ENCODE data around the gene CMTM8. TPM values are rescaled to one million over a fixed set of nuclear protein-coding genes. Genes with fewer than 3 reads are reported as not detected.

CMTM8 gene
- total RNA-seq, 2 donors from 2014 or later: 11.7 to 14.2 TPM

DNA sequence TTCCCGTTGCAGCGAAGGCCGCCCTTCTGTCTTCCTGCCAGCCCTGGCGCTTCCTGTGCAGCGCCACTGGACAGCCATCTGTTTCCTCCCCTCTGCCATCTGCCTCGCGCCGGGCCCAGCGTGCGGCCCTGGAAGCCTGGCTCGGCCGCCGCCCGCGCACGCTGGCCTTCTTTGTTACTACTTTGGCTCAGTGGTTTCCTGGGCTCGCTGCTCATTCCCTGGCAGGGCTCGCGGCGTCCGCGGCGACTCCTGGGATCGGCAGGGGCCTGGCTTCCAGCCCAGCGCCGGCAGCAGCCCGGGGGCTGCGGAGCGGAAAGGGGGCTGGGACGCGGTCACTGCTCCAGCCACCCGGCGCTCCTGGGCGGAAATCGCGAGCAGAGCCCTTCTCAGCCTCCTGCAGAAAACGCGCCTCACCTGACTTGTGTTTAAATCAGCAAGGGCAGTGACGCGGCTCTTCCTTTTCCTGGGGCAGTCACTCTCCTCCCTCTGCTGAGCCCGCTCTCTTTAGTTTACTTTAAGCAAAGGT is 163.1 kb downstream of the CMTM8 start:
- Histone ChIP-seq H3K9ac (ENCODE audit: low read depth in 2 of 2, low read length in 2 of 2) (peak overlapping the region; percentile 75 to 76), H3K4me1 (no peaks in the 10 kb centered on the region), H3K36me3 (no peaks in the 10 kb centered on the region), H3K9me3 (no peaks in the 10 kb centered on the region), H3K27me3 (no peaks in the 10 kb centered on the region), H3K4me3 (peak overlapping the region; percentile 44), H3K27ac (peak overlapping the region; percentile 78)
- TF ChIP-seq, protein P1, sequence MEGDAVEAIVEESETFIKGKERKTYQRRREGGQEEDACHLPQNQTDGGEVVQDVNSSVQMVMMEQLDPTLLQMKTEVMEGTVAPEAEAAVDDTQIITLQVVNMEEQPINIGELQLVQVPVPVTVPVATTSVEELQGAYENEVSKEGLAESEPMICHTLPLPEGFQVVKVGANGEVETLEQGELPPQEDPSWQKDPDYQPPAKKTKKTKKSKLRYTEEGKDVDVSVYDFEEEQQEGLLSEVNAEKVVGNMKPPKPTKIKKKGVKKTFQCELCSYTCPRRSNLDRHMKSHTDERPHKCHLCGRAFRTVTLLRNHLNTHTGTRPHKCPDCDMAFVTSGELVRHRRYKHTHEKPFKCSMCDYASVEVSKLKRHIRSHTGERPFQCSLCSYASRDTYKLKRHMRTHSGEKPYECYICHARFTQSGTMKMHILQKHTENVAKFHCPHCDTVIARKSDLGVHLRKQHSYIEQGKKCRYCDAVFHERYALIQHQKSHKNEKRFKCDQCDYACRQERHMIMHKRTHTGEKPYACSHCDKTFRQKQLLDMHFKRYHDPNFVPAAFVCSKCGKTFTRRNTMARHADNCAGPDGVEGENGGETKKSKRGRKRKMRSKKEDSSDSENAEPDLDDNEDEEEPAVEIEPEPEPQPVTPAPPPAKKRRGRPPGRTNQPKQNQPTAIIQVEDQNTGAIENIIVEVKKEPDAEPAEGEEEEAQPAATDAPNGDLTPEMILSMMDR (IDR thresholded peaks at IDR 0.05): no peak
- intact Hi-C loops (cut with DNase I): no loop called here
- DNase-seq: peak; percentile 76

DNA sequence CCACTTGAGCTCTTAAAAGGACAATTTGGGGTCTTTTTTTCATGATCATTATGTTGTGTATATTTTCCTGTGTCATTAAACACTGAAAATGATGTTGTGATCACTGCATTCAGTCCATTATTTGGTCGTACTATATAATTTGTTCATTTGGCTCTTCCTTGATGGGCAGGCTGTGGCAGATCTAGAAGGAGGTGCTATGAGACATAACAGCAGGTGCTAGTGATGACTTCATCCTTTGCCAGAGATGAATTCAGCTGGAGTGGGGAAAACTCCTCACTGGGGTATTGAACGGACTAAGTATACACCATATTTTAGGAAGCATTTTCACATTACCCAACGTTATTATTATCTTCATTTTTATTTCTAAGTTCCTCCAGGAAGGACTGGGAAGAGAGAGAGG is 165.2 kb downstream of the CMTM8 start:
- intact Hi-C loops (cut with DNase I): no loop called here
- TF ChIP-seq, protein P1 (IDR thresholded peaks at IDR 0.05): no peak
- DNase-seq: no peak
- Histone ChIP-seq H3K4me1 (no peaks in the 10 kb centered on the region), H3K9me3 (no peaks in the 10 kb centered on the region), H3K4me3 (no peak overlapping the region), H3K36me3 (no peaks in the 10 kb centered on the region), H3K27me3 (no peaks in the 10 kb centered on the region), H3K9ac (ENCODE audit: low read depth in 2 of 2, low read length in 2 of 2) (no peak overlapping the region), H3K27ac (no peak overlapping the region)

DNA sequence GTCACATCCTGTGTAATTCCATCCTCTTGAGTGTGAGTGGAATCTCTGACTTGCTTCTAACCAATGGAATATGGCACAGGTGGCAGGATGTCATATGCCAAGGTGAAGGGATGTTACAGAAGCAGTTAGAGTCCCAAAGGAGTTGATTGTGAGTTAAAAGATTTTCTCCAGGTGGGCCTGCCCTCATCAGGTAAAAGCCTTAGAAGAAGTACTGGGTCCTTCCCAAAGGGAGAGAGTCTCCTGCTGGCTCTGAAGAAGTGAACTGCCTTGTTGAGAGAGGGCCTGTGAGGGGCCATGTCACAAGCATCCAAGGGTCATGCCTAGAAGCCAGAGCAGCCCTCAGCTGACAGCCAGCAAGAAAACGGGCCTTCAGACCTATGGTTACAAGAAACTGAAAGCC is 166.2 kb downstream of the CMTM8 start:
- Histone ChIP-seq H3K9ac (ENCODE audit: low read depth in 2 of 2, low read length in 2 of 2) (no peak overlapping the region), H3K4me1 (no peaks in the 10 kb centered on the region), H3K9me3 (no peaks in the 10 kb centered on the region), H3K27ac (no peak overlapping the region), H3K4me3 (no peak overlapping the region), H3K27me3 (no peaks in the 10 kb centered on the region), H3K36me3 (no peaks in the 10 kb centered on the region)
- intact Hi-C loops (cut with DNase I): no loop called here
- no peak for DNase-seq
- TF ChIP-seq, protein P1 (IDR thresholded peaks at IDR 0.05): no peak

DNA sequence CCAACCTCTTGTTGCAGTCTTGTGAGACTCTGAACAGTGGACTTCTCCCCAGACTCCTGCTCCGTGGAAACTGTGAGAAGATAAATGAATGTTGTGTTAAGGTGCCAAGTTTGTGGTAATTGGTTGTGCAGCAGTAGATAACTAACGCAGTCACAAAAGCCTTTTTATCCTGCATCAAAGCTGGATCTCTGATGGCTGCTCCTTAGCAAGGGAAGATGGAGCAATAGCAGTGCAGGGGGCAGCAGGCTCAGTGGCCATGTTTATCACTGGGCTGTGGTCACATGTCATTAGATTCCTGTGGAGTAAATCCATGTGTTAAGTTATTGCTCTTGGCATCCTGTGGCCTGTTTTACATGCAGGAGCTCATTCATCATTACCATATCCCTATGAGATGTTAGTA is 166.7 kb downstream of the CMTM8 start:
- H3K9me3 ChIP-seq: no peaks in the 10 kb centered on the region
- no peak overlapping the region for H3K27ac ChIP-seq
- no peaks in the 10 kb centered on the region for H3K27me3 ChIP-seq
- no peaks in the 10 kb centered on the region for H3K4me1 ChIP-seq
- TF ChIP-seq, protein P1 (IDR thresholded peaks at IDR 0.05): no peak
- intact Hi-C loops (cut with DNase I): no loop called here
- no peak overlapping the region for H3K4me3 ChIP-seq
- H3K9ac ChIP-seq (ENCODE audit: low read depth in 2 of 2, low read length in 2 of 2): no peak overlapping the region
- H3K36me3 ChIP-seq: no peaks in the 10 kb centered on the region
- no peak for DNase-seq

DNA sequence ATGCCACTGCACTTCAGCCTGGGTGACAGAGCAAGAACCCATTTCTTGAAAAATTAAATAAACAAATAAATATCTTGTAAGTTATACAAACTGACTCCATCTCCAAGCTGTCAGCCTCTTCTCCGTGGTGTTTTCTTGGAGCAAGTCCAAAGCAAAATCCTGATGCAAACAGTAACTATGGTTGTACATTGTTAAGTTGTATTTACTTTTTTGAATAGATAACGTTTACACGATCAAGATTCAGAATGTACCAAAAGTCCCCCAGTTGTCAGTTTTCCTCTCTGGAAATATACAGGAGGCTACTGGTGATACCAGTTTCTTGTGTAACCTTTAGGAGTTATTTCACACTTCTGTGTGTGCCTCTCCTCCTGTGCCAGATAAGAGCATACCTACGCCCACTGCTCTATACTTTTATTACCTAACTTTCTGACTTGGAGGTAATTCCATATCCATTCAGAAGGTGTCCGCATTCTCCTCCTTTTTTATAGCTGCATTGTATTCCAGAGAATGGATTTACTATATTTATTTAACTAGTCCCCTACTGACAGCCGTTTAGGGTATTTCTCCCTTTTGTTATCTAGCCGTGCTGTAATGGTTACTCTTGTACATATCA is 167.3 kb downstream of the CMTM8 start:
- Histone ChIP-seq H3K4me3 (no peak overlapping the region), H3K36me3 (no peaks in the 10 kb centered on the region), H3K4me1 (no peaks in the 10 kb centered on the region), H3K27ac (peak overlapping the region; percentile 11), H3K9ac (ENCODE audit: low read depth in 2 of 2, low read length in 2 of 2) (no peak overlapping the region), H3K9me3 (no peaks in the 10 kb centered on the region), H3K27me3 (no peaks in the 10 kb centered on the region)
- DNase-seq: no peak
- TF ChIP-seq, protein P1 (IDR thresholded peaks at IDR 0.05): no peak
- intact Hi-C loops (cut with DNase I): no loop called here

Measured in colonic mucosa (tissue), 4 donors.